HG03558 (cell line): ENCODE results near the gene CDK6.
"Not testable (repeated sequence)": the region's sequence is repeated elsewhere in the genome, so short reads cannot be mapped to it uniquely, and the experiment has no call there.

Source experiments
- ATAC-seq: cut with Tn5 transposase; IDR thresholded peaks from one replicate; pipeline ENCODE4 v1.9.1; 2021; ENCODE audit warnings: moderate number of reproducible peaks; ENCODE audit not compliant: unreplicated experiment; ENCODE audit errors: extremely low read depth

Gene CDK6

GRCh38 chr7:92836489-92836999, at the start of gene CDK6:
TSS of gene CDK6 (minus strand) at chr7:92836573. CDS start at chr7:92833323, 3,250 bp downstream.
- no peak for ATAC-seq

DNA sequence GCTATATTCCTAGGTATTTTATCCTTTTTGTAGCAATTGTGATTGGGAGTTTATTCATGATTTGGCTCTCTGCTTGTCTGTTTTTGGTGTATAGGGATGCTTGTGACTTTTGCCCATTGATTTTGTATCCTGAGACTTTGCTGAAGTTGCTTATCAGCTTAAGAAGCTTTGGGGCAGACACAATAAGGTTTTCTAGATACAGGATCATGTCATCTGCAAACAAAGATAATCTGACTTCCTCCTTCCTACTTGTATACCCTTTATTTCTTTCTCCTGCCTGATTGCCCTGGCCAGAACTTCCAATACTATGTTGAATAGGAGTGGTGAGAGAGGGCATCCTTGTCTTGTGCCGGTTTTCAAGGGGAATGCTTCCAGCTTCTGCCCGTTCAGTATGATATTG, 49.7 kb upstream of the CDK6 start:
- not testable (repeated sequence) for ATAC-seq

GRCh38 chr7:92884218-92884617, 47.8 kb upstream of the CDK6 start:
- no peak for ATAC-seq

DNA sequence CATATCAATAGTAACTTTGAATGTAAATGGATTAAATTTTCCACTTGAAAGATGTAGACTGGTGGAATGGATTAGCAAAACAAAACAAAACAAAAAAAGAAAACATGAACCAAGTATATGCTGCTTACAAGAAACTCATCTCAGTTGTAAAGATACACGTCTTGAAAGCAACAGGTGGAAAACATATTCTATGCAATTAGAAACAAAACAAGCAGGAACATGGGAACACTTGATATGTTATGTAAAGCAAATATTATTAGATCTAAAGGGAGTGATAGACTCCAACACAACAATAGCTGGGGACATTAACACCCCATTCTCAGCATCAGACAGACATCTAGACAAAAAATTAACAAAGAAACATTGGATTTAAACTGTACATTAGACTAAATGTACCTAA, 46.4 kb upstream of the CDK6 start:
- ATAC-seq: no peak

DNA sequence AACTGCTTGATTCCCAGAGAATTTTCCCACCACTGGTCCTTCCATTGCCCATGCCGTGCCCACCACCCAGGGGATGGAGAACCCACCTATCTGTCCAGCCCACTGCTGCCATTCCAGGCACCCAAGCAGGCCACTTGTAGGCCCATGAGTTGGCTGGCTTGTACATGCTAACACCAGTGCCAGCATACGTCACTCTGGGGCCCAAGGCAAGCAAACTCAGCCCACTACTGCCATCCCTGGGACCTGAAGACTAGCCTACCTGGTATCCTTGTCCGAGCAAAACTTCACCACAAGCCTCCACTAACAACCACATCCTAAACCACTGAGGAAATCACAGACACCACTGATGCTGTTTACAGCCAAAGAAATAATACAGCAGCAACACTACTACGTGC, 44.7 kb upstream of the CDK6 start:
- ATAC-seq: no peak

DNA sequence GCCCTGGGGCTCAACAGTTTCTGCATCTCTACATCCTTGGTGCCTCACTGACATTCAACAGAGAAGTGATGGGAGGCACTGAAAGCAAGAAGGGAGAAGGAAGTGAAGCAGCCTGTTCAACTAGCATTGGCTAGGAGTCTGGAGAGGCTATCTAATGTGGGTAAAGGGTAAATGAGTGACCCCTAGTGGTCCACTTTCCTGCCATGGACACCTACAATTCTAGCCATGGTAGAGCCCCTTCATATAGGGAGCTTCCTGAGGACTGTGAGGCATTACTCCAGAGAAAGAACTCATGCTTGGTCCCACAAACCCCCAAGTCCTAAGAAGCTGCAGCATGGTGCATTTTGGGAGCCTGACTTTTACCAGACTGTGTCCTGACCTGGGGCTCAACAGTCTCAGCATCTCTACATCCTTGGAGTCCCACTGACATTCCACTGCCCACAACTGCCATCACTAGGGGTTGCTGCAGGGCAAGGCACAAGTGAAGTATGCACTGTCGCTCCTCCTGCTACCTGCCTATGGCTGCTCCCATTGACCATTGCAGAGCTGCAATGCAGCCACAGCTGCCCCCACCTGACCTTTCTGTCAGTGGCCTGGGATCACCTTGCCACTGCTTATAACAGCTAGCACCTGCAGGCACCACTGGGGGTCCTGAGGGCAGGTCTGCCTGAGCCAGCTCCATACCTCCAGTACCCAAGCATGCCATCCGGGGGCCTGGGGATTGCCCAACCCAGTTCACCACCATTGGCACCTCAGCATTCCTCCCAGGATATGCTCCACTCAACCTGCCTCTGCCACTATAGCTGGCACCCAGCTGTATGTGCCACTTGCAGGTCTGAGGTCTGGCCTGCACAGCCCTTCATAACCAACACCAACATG, 44.1 kb upstream of the CDK6 start:
- ATAC-seq: no peak

GRCh38 chr7:92877367-92877766, 41.0 kb upstream of the CDK6 start:
- ATAC-seq: no peak

DNA sequence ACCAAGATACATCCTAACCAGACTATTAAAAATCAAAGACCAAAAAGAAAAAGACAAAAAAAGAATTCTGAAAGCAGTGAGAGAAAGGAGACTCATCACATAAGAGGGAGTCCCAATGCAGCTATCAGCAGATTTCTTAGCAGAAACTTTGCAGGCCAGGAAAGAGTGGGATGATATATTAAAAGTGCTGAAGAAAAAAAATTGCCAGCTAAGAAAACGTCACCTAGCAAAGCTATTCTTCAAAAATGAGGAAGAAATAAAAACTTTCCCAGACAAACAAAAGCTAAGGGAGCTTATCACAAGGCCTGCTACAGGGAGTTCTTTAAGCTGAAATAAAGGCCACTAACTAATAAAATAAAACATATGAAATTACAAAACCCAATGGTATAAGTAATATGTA, 40.5 kb upstream of the CDK6 start:
- ATAC-seq: no peak

DNA sequence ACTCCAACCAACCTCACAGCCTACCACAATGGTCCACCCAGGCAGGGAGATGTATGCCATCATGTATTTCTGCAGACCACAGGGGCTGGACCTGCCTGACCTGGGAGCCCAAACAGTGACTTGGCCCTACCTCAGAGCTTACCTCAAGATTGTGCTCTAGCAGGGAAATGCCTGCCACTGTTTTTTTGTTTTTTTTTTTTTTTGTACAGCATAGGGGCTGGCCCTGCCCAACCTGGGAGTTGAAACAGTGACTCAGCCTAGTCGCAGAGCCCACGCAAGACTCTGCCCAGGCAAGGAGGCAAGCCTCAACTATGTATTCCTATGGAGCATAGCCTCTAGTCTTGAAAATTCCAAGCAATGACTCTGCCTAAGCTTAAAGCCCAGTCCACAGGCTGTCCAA, 39.3 kb upstream of the CDK6 start:
- ATAC-seq: no peak

- ATAC-seq: no peak
Observed at GRCh38 chr7:92875173-92875572, 38.8 kb upstream of the CDK6 start.

DNA sequence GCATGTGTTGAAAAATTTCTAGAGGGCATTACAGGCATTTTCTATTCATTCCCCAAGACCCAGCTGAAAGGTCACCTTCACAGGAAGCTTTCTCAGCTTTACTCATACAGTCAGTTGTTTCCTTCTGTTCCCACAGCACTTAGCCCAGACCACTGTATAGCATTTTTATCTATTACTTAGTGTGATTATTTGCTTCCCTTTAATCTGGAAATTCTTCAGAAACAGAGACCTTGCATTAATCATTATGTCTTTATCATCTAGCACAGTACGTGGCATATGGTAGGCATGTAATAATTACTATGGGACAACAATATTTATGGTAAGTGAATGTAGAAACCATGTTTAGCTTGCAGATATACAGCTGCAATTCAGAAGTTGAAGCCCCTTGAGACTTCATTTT, 38.2 kb upstream of the CDK6 start:
- no peak for ATAC-seq

DNA sequence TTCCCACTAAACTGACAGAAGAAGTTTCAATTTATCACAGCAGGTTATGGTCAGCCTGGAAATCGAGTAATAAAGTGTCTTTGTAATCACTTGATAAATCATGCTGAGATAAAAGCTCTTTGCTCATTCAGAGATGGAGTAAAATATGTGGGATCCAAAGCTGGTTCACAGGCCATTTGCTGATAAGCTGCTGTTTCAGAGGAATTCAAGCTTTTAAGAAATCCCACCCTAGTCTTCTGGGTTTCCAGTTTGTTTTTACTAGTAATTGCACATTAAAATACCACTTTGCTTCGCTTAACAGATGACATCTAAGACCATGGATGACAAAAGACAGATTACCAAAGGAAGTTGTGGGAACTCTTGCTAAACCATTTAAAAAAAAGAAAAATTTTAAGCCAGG, 37.4 kb upstream of the CDK6 start:
- no peak for ATAC-seq

GRCh38 chr7:92872701-92873100, 36.3 kb upstream of the CDK6 start:
- ATAC-seq: no peak

GRCh38 chr7:92868683-92869293, 32.4 kb upstream of the CDK6 start:
- no peak for ATAC-seq

DNA sequence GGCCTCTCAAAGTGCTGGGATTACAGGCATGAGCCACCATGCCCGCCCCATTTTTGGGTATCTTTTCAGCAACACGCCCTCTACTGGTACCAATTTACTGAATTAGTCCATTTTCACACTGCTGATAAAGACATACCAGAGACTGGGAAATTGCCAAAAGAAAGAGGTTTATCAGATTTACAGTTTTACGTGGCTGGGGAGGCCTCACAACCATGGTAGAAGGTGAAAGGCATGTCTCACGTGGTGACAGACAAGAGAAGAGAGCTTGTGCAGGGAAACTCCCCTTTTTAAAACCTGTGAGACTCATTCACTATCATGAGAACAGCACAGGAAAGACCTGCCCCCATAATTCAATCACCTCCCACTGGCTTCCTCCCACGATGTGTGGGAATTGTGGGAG, 27.8 kb upstream of the CDK6 start:
- not testable (repeated sequence) for ATAC-seq

- ATAC-seq: no peak
Observed at GRCh38 chr7:92856436-92856835, 20.1 kb upstream of the CDK6 start.

DNA sequence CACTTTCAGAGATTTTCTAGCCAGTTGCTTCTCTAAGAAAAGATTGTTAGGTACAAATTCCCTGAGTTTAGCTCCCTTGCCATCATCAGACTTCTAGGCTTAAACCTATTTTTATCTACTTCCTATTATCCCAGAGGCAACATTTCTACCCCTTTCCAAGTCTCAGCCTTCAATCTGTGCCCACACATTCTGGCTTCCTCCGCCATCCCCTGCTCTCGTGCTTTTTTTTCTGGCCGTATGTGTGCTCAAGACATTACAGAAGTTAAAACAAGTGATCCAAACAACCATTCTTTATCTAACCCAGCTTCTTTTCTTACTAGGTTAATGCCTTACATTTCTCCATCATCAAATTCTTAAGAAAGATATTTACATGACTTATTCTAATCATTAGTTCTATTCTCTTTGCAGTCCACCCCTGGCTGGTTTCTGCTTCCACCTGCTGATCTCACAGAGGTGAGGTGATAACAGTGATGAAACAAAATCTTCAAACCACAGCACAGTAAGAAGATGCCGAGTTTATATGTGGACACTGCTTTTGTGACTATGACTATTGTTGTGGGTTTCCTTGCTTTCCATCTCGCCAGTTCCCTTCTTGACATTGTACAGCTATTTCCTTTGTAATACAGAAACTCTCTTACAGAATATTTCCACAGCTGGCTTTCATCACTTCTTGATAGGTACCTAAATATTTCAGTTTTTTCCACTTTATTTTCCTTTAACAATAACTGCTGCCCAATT, 18.3 kb upstream of the CDK6 start:
- ATAC-seq: peak; percentile 68

GRCh38 chr7:92851732-92852131, 15.4 kb upstream of the CDK6 start:
- no peak for ATAC-seq

- ATAC-seq: no peak
Observed at GRCh38 chr7:92850516-92850915, 14.1 kb upstream of the CDK6 start.

- no peak for ATAC-seq
Observed at GRCh38 chr7:92849322-92849721, 12.9 kb upstream of the CDK6 start.

DNA sequence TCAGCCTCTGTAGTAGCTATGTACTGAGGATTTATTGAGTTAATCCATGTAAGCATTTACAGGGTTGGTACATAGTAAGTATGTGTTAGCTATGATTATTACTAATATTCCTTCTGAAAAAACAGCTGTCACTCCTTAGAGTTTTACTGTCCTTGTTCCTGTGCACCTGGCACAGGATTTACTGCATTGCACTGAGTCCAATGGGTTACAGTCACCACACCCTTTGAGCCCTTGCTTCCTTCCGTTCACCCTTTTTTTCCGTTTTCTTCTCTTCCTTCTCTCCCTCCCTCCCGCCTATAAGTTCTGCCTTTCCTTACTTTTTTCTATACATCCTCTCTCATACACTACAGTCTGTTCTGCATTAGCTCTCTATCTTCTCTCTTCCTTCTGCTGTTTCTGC, 12.5 kb upstream of the CDK6 start:
- no peak for ATAC-seq
